GM12892 (cell line): ENCODE data around the gene MAB21L3.

Experiments
- DNase-seq: peaks from one replicate; pipeline ENCODE4 v3.0.0; 2011; ENCODE audit not compliant: insufficient read length
- FAIRE-seq: peaks from 2 replicates; lab custom pipeline; 2011; peaks lifted over from hg19 to GRCh38; lab: Jason Lieb, UNC
- POLR2A ChIP-seq: IDR thresholded peaks from 2 replicates; pipeline ENCODE4 v1.6.1; 2011; ENCODE audit warnings: low read depth, low read length, control low read depth
- POLR2AphosphoS5 ChIP-seq: IDR thresholded peaks from 2 replicates; pipeline ENCODE4 v1.6.1; 2011; ENCODE audit warnings: low read depth, low read length, control low read depth
- TAF1 ChIP-seq: IDR thresholded peaks from 2 replicates; pipeline ENCODE4 v1.6.1; 2011; ENCODE audit warnings: low read depth, mild to moderate bottlenecking, control low read depth, low read length, borderline replicate concordance

MAB21L3 gene

DNA sequence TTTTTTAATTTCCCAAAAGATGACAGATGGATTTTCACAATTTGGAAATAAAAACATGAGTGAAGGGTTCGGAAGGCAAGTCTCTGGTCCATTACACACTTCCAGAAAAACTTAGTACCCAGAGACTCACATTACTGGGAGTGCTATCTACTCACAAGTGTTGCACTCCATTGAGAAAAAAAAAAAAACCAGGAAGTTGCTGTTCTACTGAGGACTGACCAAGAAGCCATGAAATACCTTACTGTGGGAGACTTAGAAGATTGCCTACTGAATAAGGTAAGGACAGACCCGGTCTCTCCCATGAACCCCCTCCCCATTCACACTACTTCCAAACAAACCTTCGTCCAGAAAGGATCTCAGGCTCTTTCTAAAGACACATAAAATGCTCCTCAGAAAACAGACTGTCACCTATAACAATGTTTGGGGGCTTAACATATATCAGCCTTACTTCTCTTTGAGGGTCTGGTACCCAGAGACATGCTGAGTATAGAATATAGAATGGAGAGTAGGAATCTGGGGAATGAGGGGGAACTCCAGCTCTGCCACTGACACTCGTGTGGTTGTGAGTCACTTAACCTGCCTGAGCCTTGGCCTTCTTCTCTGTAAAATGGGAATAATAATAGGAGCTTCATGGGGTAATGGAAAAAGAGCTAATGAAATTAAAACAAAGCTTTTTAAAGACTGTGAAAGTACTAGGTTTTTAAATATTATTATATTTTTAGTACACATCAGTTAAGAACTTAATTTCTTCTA is 1.4 kb downstream of the MAB21L3 start:
- DNase-seq (no peak), FAIRE-seq (no peak)
- TF ChIP-seq POLR2A: no peak
- TF ChIP-seq TAF1: no peak
- TF ChIP-seq POLR2AphosphoS5: no peak

DNA sequence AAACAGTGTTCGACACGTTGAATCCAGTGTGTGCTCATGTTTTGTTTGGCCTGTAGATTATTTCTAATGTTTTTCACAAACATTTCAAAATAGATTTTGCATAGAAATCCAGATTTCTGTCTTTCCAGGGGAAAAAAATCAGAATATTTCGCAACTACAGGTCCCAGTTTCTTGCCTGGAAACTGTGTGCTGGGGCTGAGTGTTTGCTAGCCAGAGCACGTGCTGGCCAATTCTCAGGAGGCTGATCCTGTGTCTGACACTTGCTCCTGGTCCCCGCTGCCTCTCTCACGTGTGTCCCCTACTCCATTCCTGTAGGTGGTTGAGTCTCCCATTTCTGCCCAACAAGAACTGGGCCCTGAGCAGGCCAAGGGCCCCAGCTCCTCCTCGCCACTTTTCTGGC is 2.4 kb downstream of the MAB21L3 start:
- DNase-seq (no peak), FAIRE-seq (no peak)
- no peak for TF ChIP-seq POLR2A
- TF ChIP-seq TAF1: no peak
- no peak for TF ChIP-seq POLR2AphosphoS5

GRCh38 chr1:116115476-116116439 is 4.6 kb downstream of the MAB21L3 start:
- TF ChIP-seq TAF1 (no peak), POLR2AphosphoS5 (no peak), POLR2A (no peak)
- DNase-seq (no peak), FAIRE-seq (no peak)

GRCh38 chr1:116118471-116118870 is 7.3 kb downstream of the MAB21L3 start:
- DNase-seq: no peak
- no peak for FAIRE-seq
- no peak for TF ChIP-seq POLR2A
- no peak for TF ChIP-seq POLR2AphosphoS5
- TF ChIP-seq TAF1: no peak

- DNase-seq (no peak), FAIRE-seq (no peak)
- TF ChIP-seq POLR2A (no peak), TAF1 (no peak), POLR2AphosphoS5 (no peak)
These were observed 8.7 kb downstream of the MAB21L3 start for GRCh38 chr1:116119876-116120275.

- FAIRE-seq (no peak), DNase-seq (no peak)
- TF ChIP-seq TAF1: no peak
- TF ChIP-seq POLR2A: no peak
- no peak for TF ChIP-seq POLR2AphosphoS5
These were observed 12.0 kb downstream of the MAB21L3 start for GRCh38 chr1:116122955-116123757.

DNA sequence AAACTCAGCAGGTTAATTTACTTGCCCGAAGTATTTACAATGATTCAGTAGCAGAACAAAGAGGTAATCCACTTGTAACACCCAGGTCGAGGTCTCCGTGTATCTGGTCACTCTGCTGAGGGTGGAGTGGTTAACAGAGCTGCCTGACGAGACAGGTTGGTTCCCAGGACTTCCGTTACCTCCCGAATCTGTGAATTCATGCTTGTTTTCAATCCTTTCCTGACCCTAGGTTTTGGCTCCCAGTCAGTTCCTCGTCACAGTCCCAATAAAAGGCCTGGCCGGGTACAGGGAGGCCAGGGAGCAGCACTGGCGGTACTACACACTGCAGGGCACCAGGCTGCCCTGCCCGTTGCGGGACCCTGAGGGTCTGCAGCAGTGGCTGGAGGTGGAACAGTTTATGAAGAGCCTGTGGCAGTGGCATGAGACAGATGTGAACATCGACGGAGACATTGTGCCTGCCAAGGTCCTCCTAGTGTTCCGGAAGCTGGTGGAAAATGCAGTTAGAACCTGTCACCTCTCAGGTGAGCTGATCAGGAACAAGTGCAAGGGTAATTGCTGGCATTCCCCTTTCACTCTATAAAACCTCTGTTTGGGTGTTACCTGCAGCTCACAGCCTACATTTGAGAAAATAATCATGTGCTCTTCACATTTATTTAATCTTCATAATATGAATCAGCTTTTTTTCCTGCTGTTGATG is 12.8 kb downstream of the MAB21L3 start:
- no peak for DNase-seq
- no peak for FAIRE-seq
- TF ChIP-seq POLR2A (no peak), TAF1 (no peak), POLR2AphosphoS5 (no peak)

DNA sequence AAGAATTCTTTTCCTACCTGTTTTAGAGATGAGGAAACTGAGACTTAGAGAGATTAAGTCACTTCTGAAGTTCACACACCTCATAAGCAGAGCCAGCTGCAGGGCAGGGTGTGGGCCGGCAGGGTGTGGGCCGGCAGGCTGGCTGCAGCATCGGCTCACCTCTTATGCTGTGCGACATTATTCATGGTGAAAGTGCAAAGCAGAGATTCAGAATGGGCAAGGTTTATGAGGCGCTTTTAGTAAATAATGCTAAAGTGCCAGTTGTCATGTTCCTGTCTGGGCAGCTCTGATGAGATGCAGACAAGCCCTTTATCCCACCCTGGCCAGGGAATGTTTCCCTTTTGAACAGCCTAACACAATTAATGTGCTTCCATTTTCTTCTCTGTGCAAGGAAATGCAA is 14.6 kb downstream of the MAB21L3 start:
- no peak for DNase-seq
- no peak for FAIRE-seq
- TF ChIP-seq POLR2A (no peak), POLR2AphosphoS5 (no peak), TAF1 (no peak)

DNA sequence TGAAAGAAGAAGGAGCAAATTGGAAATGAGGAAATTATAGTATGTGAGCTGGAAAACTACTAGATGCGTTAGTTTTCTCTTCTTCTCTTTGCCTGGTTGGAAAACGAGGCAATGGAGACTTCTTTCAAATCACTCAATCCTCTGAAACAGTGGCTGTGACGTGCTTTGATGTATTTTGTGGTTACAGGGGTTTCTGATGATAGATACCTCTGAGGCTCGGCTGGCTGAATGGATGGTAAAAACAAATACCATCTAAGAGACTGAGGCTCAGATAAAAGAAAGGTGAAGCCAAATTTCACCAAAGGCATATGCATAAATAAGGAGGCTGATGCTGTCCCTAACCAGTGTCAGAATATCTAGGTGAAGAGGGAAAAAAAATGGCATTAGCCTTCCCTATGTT is 15.1 kb downstream of the MAB21L3 start:
- TF ChIP-seq POLR2AphosphoS5 (no peak), POLR2A (no peak)
- DNase-seq: no peak
- FAIRE-seq: no peak

DNA sequence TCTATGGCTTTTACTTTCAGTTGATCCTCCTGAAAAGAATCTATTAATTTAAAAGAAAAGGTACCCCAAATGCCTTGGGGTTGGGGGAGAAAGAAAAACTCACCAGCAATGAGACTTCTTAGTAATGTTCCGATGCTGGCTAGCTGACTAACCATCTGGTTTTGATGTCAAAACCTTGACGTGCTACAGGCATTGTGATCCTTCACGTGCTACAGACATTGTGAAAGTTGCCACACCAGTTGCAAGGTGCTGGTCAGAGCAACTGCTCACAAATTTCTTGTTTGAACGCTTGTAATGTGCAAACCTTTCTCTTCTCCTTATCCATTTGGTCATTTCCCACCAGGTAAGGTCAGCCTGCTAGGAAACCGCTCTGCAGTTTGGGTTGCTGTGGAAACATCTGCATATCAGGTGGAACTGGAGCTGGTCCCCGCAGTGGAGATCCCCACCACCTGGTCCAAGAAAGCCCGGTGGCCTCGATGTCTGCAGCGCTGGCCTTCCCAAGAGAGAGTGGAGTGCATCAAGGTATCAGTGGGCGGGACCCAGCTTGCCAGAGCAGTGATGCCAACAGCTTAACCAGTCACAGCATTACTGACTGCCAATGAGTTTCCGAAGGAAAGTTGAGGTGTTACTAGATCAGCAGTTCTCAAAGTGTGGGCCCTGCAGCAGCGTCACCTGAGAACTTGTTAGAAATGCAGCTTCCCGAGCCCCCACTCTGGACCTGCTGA is 16.1 kb downstream of the MAB21L3 start:
- TF ChIP-seq TAF1 (no peak), POLR2AphosphoS5 (no peak), POLR2A (no peak)
- FAIRE-seq (no peak), DNase-seq (no peak)
